HepG2 (cell line): ENCODE data around the gene NBEA. TPM values are rescaled to one million over a fixed set of nuclear protein-coding genes. Genes with fewer than 3 reads are reported as not detected.

Experiments
- ATAC-seq: fragments of 200-7000 bp; cut with Tn5 transposase; 3 replicates; pipeline ENCODE4 v1.9.1; 2020; ENCODE audit warnings: mild to moderate bottlenecking, moderate library complexity
- BruUV-seq: library from RNA; stranded (reverse); fragments of 400-500 nt; replicated peaks from 2 replicates; lab custom pipeline; 2021; lab: Mats Ljungman, UMichigan
- CTCF ChIA-PET: fragments of 300-600 bp; formaldehyde crosslinking; extraction: SDS; loops from one replicate; lab custom pipeline; 2021; ENCODE audit warnings: low total read pairs, inconsistent platforms, low intra/inter-chr PET ratio; lab: Yijun Ruan, JAX
- POLR2A ChIA-PET: fragments of 350-600 bp; sonication (Branson Sonifier 250); formaldehyde crosslinking; loops from one replicate; lab custom pipeline; 2020; ENCODE audit warnings: antibody characterized with exemption, inconsistent platforms; lab: Yijun Ruan, JAX
- DNase-seq: peaks from one replicate; pipeline ENCODE4 v3.0.0-alpha.2; 2015; ENCODE audit warnings: low spot score
- FAIRE-seq: peaks from 3 replicates; lab custom pipeline; 2011; peaks lifted over from hg19 to GRCh38; lab: Jason Lieb, UNC
- H2AFZ ChIP-seq: one replicate; pipeline ENCODE4 v1.6.1; 2011; ENCODE audit warnings: low read length, inconsistent platforms
- H3K27ac ChIP-seq: fragments of 300-600 bp; 3 replicates; pipeline ENCODE4 v1.8.0; 2011; ENCODE audit warnings: mixed run types, mild to moderate bottlenecking, mixed read lengths, low read length, inconsistent platforms; ENCODE audit not compliant: insufficient read depth; ENCODE audit errors: extremely low read length
- H3K27me3 ChIP-seq, 2 experiments: fragments of 200-600 bp in 1 of 2; 2 replicates in 1 of 2; 3 replicates in 1 of 2; pipeline versions ENCODE4 v1.6.0 to v1.8.0; 2011; ENCODE audit warnings: low read length in 2 of 2, mild to moderate bottlenecking in 2 of 2, moderate library complexity in 2 of 2, inconsistent platforms in 1 of 2; ENCODE audit not compliant: insufficient read depth in 2 of 2, control insufficient read depth in 1 of 2
- H3K36me3 ChIP-seq, 2 experiments: fragments of 200-600 bp in 1 of 2; replicated peaks in 1 of 2; 2 replicates in 1 of 2; 3 replicates in 1 of 2; pipeline versions ENCODE4 v1.5.1 to v1.8.0; 2011; ENCODE audit warnings: low read length in 2 of 2, inconsistent platforms in 1 of 2; ENCODE audit not compliant: insufficient read depth in 2 of 2, control insufficient read depth in 1 of 2
- H3K4me1 ChIP-seq: 2 replicates; pipeline ENCODE4 v1.5.1; 2012; ENCODE audit warnings: low read length, inconsistent platforms; ENCODE audit not compliant: insufficient read depth
- H3K4me2 ChIP-seq: 2 replicates; pipeline ENCODE4 v1.6.0; 2011; ENCODE audit warnings: low read depth, low read length, inconsistent platforms
- H3K4me3 ChIP-seq, 3 experiments: fragments of 200-600 bp in 1 of 3; sonication (generic), shearing (Covaris generic) in 1 of 3; replicated peaks in 1 of 3; 2 replicates each; pipeline ENCODE4 v1.5.1; 2011 to 2016; ENCODE audit warnings: low read length in 3 of 3, inconsistent platforms in 2 of 3, low read depth in 2 of 3, mild to moderate bottlenecking in 2 of 3, control low read depth in 1 of 3, mixed read lengths in 1 of 3; ENCODE audit not compliant: insufficient read depth in 1 of 3
- H3K79me2 ChIP-seq: one replicate; pipeline ENCODE4 v1.6.1; 2011; ENCODE audit warnings: low read length, inconsistent platforms; ENCODE audit not compliant: insufficient read depth
- H3K9ac ChIP-seq: 2 replicates; pipeline ENCODE4 v1.6.0; 2011; ENCODE audit warnings: mild to moderate bottlenecking, low read depth, low read length, inconsistent platforms; ENCODE audit not compliant: insufficient read depth
- H3K9me3 ChIP-seq: 2 replicates; pipeline ENCODE4 v1.5.1; 2012; ENCODE audit warnings: mild to moderate bottlenecking, low read length
- H4K20me1 ChIP-seq: 2 replicates; pipeline ENCODE4 v1.6.0; 2011; ENCODE audit warnings: inconsistent platforms, mild to moderate bottlenecking, low read length, moderate library complexity; ENCODE audit not compliant: insufficient read depth
- MED13 ChIP-seq: sonication (generic); formaldehyde crosslinking; IDR thresholded peaks from 2 replicates; pipeline ENCODE4 v1.5.0; 2020; ENCODE audit warnings: missing genetic modification reagents
- ZBTB7B ChIP-seq: sonication (generic); formaldehyde crosslinking; IDR thresholded peaks from 2 replicates; pipeline ENCODE4 v1.4.0; 2020; ENCODE audit warnings: missing genetic modification reagents
- ZNF598 ChIP-seq: sonication (generic); formaldehyde crosslinking; IDR thresholded peaks from 2 replicates; pipeline ENCODE4 v1.5.1; 2020; ENCODE audit warnings: mild to moderate bottlenecking, missing genetic modification reagents, borderline replicate concordance
- ZNF609 ChIP-seq: sonication (generic); formaldehyde crosslinking; IDR thresholded peaks from 2 replicates; pipeline ENCODE4 v1.4.0; 2020; ENCODE audit warnings: mild to moderate bottlenecking, missing genetic modification reagents, borderline replicate concordance
- WGBS: methylation state at CpG from one replicate; pipeline ENCODE4 v1.1.6; 2017; ENCODE audit warnings: low lambda C conversion rate; 5-methylcytosine and 5-hydroxymethylcytosine counted together
- in situ Hi-C: cut with HindIII; loops from 2 replicates; pipeline ENCODE4 v1.10.0; 2017; ENCODE audit warnings: low pct_unique_long_range_greater_than_20kb; ENCODE audit not compliant: extremely low pct_ligation_motif_present
- intact Hi-C: fragments of 100-400 bp; cut with micrococcal nuclease; formaldehyde crosslinking; loops from one replicate; pipeline ENCODE4 v1.10.0; 2022; ENCODE audit not compliant: unreplicated experiment
- polyA plus RNA-seq, 8 experiments: library from polyadenylated mRNA; depleted of rRNA in 3 of 8; stranded (reverse) in 7 of 8; unstranded in 1 of 8; fragments of >200 nt; fragmentation: Illumina TruSeq in 4 of 8; extraction: Trizol in 4 of 8; gene quantifications; 2 replicates each; pipeline versions ENCODE4 v1.2.1 to v1.2.3, GENCODE V29; 2011 to 2016; ENCODE audit warnings: low read depth in 4 of 8, missing spikeins in 1 of 8, mixed read lengths in 1 of 8; ENCODE audit not compliant: insufficient read depth in 1 of 8
- total RNA-seq, 5 experiments: library from RNA; depleted of rRNA; stranded (reverse); fragments of >200 nt; fragmentation: Illumina TruSeq; extraction: Trizol; gene quantifications; 2 replicates each; pipeline ENCODE4 v1.2.3, GENCODE V29; 2016; ENCODE audit warnings: low read depth in 1 of 5

The NBEA gene
- total and polyA plus RNA-seq, 2 of the 13 experiments (the other 11 are each of a cell fraction or from before 2014, with no cell fraction given), result 2.7 to 2.8 TPM

DNA sequence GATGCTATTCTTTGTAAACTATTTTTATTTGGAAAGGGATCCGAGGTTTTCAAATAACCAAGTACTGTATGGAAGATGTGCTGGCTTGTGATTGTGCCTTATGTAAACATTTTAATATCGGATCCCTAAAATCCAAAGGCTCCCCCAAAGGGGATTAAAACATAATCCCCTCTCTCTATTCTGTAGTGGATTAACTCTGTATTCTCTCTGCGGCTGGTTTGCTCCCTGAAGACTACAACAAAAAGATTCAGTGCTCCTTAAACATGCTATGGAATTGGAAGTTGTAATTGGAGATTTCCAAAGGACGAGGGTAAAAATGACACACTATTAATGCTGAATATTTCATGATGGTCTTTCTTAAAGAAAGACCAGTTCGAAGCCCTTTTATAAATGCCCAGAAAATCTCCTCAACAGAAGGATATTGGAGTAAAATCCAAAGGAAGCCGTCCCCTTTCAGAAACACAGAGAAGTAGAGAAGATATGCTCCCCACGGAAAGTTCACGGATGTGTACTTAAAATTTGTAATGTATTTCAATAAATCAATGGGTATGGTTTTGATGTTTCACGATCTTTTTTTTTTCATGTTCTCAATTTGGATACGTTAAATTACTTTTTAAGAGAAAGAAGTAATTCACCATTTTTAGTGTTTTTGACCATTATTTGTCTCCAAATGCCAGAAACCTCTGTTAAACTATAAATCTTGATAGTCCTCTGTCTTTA, 527.9 kb downstream of the NBEA start:
- Histone ChIP-seq H3K9ac (no peak overlapping the region), H2AFZ (no peak overlapping the region), H3K79me2 (no peaks in the 10 kb centered on the region)
- DNase-seq (no peak), ATAC-seq (no peak), FAIRE-seq (no peak)
- ChIA-PET POLR2A (no interaction called here), CTCF (no interaction called here)
- intact Hi-C loops, result no loop called here
- 40% methylated on average over 10 of the region's 10 CpGs for WGBS
- no peak for TF ChIP-seq ZNF609 (CRISPR knock-in tag)
- TF ChIP-seq ZNF598 (CRISPR knock-in tag), result no peak
- no peak for TF ChIP-seq MED13 (CRISPR knock-in tag)
- no peak for TF ChIP-seq ZBTB7B (CRISPR knock-in tag)
- TF ChIP-seq, all 625 proteins: peak for 0
- H4K20me1 ChIP-seq, result no peaks in the 10 kb centered on the region
- no peaks in the 10 kb centered on the region for H3K36me3 ChIP-seq
- H3K4me1 ChIP-seq, result no peaks in the 10 kb centered on the region
- no peaks in the 10 kb centered on the region for H3K9me3 ChIP-seq
- no peak overlapping the region for H3K27ac ChIP-seq
- no peaks in the 10 kb centered on the region; a peak in 1 of 5 replicates for H3K27me3 ChIP-seq
- in situ Hi-C loops, result no loop called here
- H3K4me2 ChIP-seq, result no peak overlapping the region
- BruUV-seq, result no TSS peak
- H3K4me3 ChIP-seq, result no peak overlapping the region
